Eye (tissue), 1 donor: ENCODE data around the gene MTURN.
A peak's percentile ranks its signal among the peaks of the same experiment; 100 is the strongest.

Experiments
- DNase-seq: peaks from one replicate; pipeline ENCODE4 v3.0.0-alpha.2; 2015

MTURN gene

DNA sequence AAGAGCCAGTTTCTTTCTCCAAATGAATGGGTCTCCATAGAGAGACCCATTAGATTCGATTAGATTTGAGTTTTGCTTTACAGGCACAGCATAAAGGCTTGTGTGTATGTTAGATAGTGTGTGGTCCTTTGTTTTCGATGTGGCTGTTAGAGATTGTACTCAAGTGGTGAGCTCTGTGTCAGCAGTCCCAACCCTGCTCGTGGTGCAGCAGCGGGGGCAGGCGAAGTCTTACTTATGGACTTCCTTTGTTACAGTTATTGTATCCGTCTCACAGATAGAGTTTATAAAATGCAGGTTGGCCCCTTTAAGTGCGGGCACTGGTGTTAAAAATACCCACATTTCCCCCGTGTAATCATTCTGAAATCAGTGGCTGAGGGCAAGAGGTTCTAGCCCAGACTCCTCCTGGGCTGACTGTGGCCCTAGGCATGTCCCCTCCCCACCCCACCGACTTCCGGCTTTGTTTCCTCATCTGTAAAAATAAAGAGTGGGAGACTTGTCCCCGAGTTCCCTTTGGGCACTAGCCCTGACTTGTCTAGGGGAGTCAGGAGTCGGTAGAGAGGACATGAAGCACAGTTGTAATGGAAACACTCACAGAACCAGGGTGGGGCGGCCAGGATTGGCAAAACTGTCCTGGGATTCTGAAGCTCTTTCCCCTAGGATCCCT lies 28.6 kb downstream of the MTURN start:
- DNase-seq = no peak

DNA sequence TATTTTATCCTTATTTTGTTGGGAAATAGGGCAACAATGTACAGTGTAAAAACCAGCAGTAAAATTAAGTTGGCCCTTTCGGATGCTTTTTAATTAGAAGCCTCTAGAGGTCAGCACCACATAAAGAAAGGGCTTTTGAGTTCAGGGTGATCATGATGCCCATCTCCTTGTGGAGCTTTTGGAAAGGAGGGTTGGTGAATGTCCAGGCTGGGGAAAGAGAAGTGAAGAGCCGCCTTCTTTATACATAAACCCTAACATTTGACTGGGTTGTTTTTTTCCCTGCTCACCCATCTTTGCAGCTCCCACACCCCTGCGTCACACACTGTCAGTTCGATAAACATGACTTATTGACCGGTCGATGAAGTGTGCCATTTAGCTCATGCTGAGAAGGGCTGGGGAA lies 29.8 kb downstream of the MTURN start:
- DNase-seq = peak; percentile 84

DNA sequence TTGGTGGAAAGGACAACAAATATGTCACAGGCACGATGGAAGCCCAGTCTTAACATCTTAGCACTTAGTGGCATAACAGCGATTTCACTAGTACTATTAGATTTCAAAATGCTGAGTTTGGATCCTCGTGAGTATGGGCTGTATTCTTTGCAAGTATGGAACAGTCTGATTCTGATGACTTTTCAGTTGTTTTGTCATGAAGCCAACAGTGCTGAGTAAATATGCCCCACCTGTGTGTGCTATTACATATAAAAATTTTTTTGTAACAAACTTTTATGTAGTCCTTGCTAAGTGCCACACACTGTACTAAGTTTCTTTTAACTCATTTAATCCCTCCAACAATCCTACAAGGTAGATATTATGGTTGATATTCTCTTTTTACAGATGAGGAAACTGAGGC lies 30.8 kb downstream of the MTURN start:
- no peak for DNase-seq

DNA sequence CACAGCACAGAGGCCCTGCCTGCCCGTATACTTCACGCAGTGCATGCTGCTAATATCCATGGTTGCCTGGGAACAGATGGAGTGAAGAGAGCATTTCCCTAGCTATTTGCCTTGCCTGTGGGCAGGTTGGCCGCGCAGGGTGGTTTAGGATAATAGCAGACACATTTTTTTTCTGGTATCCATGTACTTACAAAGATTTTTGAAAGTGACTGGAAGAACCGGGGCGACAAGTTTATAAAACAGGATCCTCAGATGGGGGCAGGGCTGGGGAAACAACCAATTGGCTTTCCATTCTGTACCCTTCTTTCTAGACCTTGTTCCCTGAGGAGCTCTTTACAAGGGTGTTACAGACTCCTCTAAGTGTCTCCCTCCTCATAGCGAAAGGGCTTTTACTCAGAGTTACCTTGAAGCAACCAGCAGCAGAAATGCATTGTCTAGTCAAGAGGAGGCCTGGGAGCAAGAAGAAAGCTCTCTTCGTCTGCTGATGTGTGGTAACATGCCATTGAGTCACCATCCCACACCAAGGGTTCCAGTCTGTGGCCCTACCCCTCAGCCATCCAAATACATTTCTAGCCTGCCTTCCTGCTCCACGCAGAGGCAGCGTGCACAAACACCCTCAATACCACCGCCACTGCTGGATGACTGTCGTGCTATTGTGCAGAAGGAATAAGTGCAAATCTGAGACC lies 31.5 kb downstream of the MTURN start:
- DNase-seq = peak; percentile 67

DNA sequence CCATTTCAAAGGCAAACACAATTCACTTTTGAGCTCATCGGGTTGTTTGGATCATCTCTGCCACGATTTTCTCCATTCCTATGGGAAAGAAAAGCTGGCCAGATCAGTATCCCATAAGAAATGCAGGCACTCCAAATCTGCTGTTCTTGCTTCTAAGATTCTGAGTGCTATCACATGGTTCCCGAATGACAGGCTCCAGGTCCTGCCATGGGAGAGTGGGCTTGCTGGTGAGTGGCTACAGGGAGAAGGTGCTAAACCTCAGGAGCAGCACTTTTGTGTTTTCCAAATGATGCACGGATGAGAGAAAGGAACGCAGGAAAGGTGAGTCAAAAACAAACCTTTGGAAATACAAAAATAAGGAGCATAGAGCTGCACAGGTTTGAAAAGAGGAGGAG lies 32.1 kb downstream of the MTURN start:
- no peak for DNase-seq

DNA sequence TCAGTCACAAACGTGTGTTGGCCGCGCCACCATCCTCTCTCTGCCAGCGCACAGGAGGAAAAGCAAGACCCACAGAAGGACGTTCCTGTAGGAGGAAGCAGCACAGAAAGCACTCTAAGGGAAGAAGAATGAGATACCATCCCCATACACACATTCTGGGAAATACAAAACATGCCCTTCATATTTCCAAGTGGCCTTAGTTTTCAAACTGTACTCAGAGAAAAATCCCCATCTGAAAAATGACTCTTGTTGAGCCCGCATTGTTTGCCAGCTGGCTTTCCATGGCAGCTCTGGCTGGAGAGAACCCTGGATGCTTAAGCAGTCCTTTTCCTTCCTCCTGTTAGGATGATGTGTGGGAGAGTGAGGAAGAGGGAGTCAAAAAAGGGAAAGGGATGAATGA lies 33.1 kb downstream of the MTURN start:
- no peak for DNase-seq

DNA sequence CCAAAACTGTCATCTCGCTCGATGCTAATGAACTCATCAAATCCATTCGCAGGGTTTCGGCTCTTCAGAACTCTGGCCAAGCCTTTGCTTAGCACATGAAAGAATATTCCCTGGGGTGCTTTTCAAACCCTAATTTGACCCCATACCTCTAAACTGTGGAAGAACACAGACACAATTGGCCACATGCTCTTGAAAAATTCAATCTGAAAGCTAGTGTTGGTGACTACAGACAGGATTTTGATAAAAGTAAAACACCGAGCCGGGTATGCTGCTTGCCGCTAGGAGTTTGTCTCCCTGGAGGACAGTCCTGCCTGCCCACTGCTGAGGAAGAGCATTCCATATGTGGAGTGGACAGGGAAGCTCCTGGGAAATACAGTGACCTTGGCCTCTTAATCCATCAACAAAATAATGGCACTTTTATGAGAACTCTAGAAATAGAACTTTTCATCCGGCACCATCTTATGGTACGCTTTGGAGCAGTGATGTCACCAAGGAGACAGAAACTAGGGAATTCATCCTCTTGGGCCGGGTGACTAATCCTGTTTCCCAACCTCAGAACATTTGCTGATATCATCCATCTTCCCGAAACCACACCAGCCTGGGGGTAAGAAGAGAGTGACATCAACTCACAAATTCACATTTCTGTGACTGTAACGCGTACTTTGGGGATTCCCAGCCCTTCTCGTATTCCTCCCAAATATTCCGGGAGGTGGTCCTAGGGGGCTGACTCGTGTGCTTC lies 34.2 kb downstream of the MTURN start:
- peak; percentile 67 for DNase-seq

DNA sequence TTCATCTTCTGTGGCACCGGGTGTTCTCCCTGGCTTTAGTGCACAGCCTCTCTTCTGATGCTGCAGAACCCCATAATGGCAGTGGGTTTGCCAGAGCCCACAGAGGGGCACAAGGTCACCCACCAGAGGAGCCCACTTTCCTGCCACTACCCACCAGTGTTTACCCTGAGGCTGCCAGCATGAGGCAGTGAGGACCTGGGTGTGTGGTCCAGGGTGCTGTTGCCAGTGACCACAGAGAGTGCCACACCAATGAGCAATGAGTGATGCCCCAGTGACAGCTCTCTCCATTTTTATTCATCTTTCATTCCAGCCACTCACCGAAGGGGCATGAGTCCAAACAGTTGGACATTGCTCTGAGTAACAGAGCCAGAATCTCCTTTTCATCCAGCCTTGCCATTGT lies 34.8 kb downstream of the MTURN start:
- DNase-seq = no peak

DNA sequence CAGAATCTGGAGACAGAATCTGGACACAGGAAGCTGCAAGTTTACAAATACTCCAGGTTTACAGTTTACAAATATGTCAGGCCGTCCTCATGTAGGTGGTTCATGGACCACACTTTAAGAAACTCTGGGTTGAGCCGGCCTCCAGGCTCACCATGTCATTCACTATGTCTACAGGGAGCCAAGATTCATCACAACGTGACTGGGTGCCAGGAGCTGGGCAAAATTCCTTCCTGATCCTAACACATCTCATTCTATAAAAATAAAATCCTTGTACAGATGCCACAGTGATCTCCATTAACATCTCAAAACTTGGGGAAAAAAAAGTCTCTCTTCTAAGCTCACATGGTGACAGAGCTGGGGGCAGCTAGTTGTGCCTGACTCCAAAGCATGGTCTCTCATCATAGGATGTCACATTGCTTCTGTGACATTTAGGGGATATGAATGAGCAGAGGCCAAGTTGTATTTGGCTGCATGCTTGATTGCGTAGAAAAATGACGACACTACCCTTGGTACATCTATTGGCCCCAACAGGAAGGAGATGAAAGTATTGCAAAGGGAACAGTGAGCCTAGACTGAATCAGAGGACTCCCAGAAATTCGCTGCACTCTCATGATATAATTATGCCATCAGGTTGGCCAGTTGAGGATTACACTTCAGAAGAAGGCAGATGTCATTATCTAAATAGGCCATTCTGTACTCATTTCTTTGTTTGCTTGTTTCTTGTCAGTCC lies 35.9 kb downstream of the MTURN start:
- no peak for DNase-seq

DNA sequence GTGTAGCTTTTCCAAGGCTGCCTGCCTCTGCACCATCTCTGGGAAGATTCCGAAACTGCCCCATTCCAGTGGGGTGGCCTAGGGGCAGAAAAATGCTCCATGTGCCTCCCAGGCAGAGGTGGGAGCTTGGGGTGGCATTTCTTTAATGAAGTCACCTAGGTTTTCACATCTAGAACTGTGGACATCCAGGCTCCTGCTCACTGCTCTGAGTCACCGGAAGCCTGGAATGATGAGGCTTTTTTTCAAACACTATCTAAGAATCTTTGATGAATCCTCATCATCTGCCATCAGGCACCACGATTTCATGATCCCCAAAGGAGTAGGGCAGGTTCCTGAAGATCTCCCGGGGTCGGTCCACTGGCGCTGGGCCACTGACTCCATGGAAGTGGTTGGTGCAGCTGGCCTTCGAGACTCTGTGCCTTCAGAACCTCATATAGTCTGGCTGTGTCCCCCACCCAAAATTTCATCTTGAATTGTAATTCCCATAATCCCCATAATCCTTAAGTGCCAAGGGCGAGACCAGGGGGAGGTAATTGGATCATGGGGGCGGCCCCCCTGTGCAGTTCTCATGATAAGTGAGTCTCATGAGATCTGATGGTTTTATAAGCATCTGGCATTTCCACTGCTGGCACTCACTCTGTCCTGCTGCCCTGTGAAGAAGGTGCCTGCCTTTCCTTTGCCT lies 37.1 kb downstream of the MTURN start:
- DNase-seq = no peak

DNA sequence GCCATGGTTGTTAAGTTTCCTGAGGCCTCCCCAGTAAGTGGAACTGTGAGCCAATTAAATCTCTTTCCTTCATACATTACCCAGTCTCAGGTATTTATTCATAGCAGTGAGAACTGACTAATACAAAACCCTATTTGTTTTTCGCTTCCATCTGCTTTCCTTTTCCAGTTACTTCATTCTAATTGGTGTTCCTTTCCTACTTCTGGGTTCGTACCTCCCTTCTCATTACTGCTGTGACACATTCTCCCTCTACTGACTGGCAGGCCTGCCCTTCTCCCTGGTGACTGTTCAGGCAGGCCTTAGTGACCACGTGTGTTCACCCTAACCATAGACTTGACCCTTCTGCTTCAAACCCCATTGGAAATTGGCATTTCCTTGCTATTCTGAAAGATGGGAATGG lies 37.7 kb downstream of the MTURN start:
- no peak for DNase-seq

DNA sequence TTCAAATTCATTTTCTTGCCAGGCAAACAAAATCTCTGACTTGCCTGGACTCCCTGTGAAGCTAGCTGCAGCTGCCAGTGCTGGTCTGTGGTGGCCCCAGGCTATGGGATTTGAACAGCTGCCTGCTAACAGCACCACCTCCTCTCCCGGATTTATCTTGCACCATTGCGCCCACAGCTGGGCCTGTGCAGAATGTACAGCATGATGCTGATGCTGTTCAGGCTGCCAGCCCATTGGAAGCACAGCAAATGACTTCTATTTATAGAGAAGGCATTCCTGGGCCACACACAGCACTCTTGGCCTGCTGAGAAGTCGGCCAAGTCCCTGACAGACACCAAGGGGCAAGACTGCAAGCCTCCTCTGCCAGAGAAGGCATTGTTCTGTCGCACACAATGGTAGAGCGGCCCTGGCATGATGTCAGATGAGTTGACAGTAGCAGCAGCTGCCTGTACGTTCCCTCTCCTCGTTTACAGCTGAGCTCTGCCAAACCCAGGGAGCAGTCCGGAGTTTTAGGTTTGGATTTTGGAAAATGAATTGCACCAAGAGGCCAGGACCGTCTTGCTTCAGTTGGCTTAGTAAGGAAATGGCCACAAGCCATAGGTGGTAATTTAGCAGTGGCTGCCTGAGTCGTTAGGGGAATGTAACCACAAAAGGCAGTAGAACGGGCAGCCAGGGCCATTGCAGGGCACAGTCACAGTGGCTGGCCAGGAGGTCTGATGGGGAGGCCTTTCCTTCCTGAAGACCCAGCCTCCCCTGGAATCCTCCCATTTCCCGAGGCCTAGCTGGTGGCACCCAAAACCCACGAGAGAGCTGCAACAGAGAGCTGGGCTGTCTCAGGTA lies 38.5 kb downstream of the MTURN start:
- peak; percentile 90 for DNase-seq

DNA sequence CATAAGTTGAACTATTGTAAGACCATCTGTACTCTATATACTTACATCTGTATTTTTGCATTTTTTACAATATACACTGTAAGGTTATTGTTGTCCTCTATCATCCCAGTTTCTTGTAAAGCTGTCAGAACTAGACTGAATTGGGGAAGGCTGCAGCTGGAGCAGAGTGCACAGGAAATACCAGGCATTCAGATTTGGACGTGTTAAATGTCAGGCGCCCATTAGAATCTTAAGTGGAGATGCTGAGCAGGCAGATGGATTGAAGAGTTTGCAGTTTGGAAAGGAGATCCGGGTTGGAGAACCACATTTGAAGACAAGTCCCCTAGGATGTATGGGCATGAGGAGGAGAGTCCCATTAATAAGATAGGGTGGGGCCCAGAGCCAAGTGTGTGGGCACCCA lies 40.4 kb downstream of the MTURN start:
- no peak for DNase-seq

DNA sequence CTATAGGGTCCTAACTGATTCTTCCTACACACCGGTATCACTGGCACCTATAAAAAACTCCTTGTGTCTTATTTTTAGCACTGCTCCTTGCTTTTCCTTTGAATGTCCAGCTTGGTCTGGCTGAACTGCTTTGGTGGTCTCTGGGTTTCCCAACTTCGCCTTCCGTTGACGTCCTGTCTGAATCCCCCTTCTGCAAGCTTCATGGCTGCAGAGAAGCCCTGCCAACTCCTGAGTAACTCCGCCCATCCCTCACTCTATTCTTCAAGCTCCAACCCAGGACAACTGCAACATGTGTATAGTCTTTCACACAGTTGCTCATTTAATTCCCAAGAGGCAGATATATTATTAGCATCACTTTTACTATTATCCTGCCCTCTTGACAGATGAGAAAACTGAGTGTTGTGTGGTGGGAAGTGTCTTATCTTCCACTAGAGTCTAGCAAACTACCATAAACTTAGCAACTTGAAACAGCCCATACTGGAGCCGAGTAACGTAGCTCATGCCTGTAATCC lies 40.9 kb downstream of the MTURN start:
- DNase-seq = no peak

DNA sequence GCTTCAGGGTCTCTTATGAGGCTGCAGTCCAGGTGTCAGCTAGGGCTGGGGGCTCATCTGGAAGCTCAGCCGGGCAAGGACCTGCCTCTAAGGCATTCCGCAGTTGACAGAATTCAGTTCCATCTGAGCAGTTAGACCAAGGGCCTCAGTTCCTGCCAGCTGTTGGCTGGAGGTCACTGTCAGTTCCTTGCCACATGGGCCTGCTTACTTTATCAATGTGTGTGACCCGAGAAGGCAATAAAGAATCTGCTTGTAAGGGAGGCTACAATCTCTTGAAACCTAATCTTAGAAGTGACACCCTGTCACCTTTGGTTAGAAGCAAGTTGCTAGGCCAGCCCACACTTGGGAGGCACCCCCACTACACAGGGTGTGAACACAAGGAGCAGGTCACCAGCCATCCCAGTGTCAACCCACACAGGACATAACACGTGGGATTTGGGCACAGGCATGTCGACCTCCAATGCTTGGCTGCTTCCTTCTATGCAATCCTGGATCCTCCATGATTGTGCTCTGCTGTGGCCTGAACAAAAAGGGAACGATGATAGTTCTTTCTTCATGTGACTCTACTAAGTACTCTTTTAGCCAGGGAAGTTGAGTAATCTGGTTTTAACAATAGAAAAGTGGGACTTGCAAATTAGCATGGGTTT lies 41.8 kb downstream of the MTURN start:
- DNase-seq = no peak

DNA sequence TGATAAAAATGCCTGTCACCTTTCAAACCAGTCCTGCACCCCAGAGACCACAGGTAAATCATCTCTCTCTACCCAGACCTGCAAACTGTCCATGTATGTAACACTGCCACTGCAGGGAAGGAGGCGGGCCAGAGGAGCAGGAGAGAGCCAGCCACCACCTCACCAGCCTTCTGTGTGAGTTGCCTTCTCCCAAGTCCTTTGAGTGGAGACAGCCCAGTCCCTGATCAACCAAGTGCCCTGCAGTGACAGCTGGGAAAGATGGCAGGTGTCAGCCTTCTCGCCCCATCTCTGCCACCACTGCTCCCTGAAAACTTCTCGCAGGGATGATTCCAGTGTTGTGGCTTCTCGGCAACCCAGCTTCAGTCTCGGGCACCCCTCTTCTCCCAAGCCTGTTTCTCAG lies 42.4 kb downstream of the MTURN start:
- DNase-seq = no peak

DNA sequence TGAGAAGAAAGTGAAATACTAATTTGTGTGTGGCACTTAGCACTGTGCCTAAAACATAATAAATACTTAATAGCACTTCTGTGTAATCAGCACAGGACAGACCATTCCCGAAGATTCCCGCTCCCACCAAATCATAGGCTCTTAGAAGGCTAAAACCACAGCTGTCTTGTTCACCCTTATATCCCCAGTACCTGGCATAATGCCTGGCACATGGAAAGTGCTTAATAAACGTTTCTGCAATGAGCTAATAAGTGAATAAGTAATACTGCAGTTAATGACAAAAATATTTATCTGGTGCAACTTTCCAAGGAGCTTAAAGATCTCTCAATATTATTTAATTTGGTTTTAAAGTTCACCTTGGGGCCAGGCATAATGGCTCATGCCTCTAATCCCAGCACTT lies 43.2 kb downstream of the MTURN start:
- no peak for DNase-seq

DNA sequence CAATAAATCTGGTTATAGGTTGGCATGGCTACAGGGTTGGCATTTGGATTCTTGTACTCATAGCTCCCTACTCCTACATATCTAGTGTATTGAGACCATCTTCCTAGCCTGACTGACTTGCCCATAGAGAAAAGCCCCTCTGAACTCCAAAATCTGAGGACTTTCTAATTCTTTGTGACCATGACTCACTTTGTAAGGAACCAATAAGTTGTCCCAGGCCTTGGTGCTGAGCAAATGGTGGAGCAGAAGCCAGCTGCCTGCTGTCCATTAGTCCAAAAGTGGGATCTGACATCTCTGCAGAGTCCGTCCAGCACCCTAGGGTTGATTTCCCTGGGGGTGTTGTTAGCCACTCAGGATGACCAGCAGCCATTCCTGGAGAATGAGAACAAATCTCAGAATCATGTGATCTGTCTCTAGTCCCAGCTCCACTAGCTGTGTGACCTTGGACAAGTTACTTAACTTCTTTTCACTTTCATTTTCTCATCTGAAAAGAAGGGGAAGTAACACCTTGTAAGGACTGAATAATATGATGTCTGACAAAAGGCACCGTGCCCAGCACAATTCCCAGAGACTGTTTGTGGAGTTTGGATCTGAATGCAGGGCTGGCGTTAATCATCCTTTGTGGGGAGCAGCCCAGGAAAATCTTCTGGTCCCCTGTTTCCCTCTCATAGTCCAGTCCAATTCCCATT lies 44.1 kb downstream of the MTURN start:
- DNase-seq = no peak

DNA sequence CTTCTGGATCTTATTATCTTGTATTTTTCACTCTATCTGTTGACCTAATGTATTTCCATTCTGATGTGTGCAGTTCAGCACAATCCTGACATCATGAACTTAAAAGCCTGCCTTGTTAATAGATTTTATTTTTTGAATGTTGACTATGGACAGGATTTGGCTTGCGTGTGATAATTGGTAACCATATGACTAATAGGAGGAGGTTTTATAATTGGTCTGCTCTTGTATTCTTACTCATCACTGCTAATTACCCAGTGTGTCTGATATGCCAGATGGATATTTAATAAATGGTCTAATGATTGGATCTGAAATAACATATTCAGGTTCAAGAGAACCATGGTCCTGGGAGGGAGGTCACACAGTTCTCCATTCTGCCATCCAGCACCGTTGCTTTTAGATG lies 45.9 kb downstream of the MTURN start:
- DNase-seq = no peak

DNA sequence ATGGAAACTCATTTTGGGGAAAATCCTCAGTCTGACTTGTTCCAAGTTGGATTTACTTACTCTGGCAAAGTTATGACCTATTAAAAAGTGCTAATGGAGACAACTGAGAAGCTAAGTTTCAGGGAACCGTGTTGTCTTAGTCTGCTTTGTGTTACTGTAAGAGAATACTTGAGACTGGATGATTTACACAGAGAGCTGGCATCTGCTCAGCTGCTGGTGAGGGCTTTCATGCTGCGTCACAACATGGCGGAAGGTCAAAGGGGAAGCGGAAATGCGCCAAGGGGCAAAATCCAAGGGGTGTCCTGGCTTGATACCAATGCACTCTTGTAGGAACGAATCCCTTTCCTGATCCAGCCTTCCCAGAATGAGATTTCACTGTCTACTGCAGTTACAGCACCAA lies 46.4 kb downstream of the MTURN start:
- DNase-seq = no peak
